Measurements from ENCODE around the gene SLC22A5. TPM values are rescaled to one million over a fixed set of nuclear protein-coding genes. Genes with fewer than 3 reads are reported as not detected.

SLC22A5 gene
- total and polyA plus RNA-seq, 2 donors (not counting 3 experiments of a cell fraction or from before 2014, with no cell fraction given) = 3.6 to 9.3 TPM

- Histone ChIP-seq H3K9me3 (replicated peaks; ENCODE audit: control insufficient read depth, insufficient read depth, low read length) (no peaks in the 10 kb centered on the region), H3K36me3 (ENCODE audit: control insufficient read depth in 2 of 2, extremely low read depth in 1 of 2, insufficient read depth in 2 of 2, low read length in 2 of 2) (no peaks in the 10 kb centered on the region), H2AFZ (ENCODE audit: low read depth, low read length) (no peak overlapping the region), H3K4me3 (replicated peaks in 1 of 3; ENCODE audit: insufficient read depth in 1 of 3, low read depth in 1 of 3, low read length in 3 of 3) (no peak overlapping the region), H3K27ac (ENCODE audit: insufficient read depth, low read depth, low read length) (no peak overlapping the region), H3K4me2 (ENCODE audit: insufficient read depth, low read length) (no peak overlapping the region), H3K27me3 (ENCODE audit: control insufficient read depth in 2 of 2, insufficient read depth in 2 of 2, low read length in 2 of 2) (no peaks in the 10 kb centered on the region), H4K20me1 (replicated peaks; ENCODE audit: control insufficient read depth, extremely low read depth, insufficient read depth, low read length) (no peaks in the 10 kb centered on the region), H3K9me1 (replicated peaks; ENCODE audit: control insufficient read depth, extremely low read depth, insufficient read depth, low read length) (no peaks in the 10 kb centered on the region), H3K79me2 (ENCODE audit: control insufficient read depth, insufficient read depth, low read length) (no peaks in the 10 kb centered on the region), H3K4me1 (ENCODE audit: control insufficient read depth, extremely low read depth, insufficient read depth, low read length) (no peaks in the 10 kb centered on the region), H3K9ac (replicated peaks; ENCODE audit: extremely low read depth, insufficient read depth, low read length) (no peak overlapping the region)
- intact Hi-C loops (cut with micrococcal nuclease) (no loop called here), dilution Hi-C loops (cut with MboI; ENCODE audit: extremely low pct_ligation_motif_present, low sequenced_read_pairs) (no loop called here)
- TF ChIP-seq MYC (IDR thresholded peaks at IDR 0.05; ENCODE audit: low read depth, low read length) (no peak), CTCF (IDR thresholded peaks at IDR 0.05; ENCODE audit: extremely low read depth in 1 of 2, insufficient read depth in 1 of 2, low read depth in 1 of 2, low read length in 2 of 2) (no peak), GATA2 (IDR thresholded peaks at IDR 0.05; ENCODE audit: insufficient read depth, insufficient read length, low read depth, low read length) (no peak), FOS (IDR thresholded peaks at IDR 0.05; ENCODE audit: borderline replicate concordance, insufficient read depth, low read length) (no peak), POLR2A (IDR thresholded peaks at IDR 0.05; ENCODE audit: low read depth, low read length) (no peak), MAX (IDR thresholded peaks at IDR 0.05; ENCODE audit: insufficient read depth, insufficient read length) (no peak), JUN (IDR thresholded peaks at IDR 0.05; ENCODE audit: borderline replicate concordance, insufficient read depth, insufficient read length, low read depth) (no peak), POLR2AphosphoS5 (IDR thresholded peaks at IDR 0.05; ENCODE audit: insufficient read depth, low read depth, low read length) (no peak), EZH2 (IDR thresholded peaks at IDR 0.05; ENCODE audit: borderline replicate concordance, low read depth, low read length, severe bottlenecking) (no peak)
- DNase-seq (ENCODE audit: low read depth, low spot score) = peak; percentile 50
- ChIA-PET CTCF (interaction anchor here (1.1 to 1.8 kb wide), 2 partner anchors 91 to 125 kb away, joined by 3 to 5 read pairs; no protein-coding TSS in a partner anchor), POLR2A (no interaction called here)
- FAIRE-seq = peak; percentile 33
- no TSS peak for BruUV-seq (replicated peaks)
Observed at GRCh38 chr5:132363431-132364112, 5.9 kb upstream of the SLC22A5 start.
